ENCODE measurements around the gene INPP4A.

- TF ChIP-seq POLR2A (IDR thresholded peaks at IDR 0.05) (no peak), CTCF (IDR thresholded peaks at IDR 0.05) (no peak), EP300 (IDR thresholded peaks at IDR 0.05) (no peak)
Observed at GRCh38 chr2:98498703-98499440, 54.2 kb downstream of the INPP4A start.

Measured in sigmoid colon (tissue), 4 donors.